MCF 10A (cell line): ENCODE results near the gene CLEC18B. TPM values are rescaled to one million over a fixed set of nuclear protein-coding genes. Genes with fewer than 3 reads are reported as not detected.
"Not testable (repeated sequence)": the region's sequence is repeated elsewhere in the genome, so short reads cannot be mapped to it uniquely, and the experiment has no call there.

Source experiments
- BruUV-seq: library from RNA; stranded (reverse); fragments of 400-500 nt; replicated peaks from 2 replicates; lab custom pipeline; 2021; lab: Mats Ljungman, UMichigan
- CTCF ChIA-PET: fragments of 300-600 bp; sonication (Branson Sonifier 250); formaldehyde crosslinking; extraction: SDS; loops from one replicate; lab custom pipeline; 2021; ENCODE audit warnings: antibody characterized with exemption, inconsistent platforms; lab: Yijun Ruan, JAX
- POLR2A ChIA-PET: fragments of 300-600, 350-650 bp; sonication (Branson Sonifier 250); formaldehyde crosslinking; extraction: SDS; loops from one replicate; lab custom pipeline; 2020; ENCODE audit warnings: antibody characterized with exemption, inconsistent platforms; lab: Yijun Ruan, JAX
- DNase-seq: peaks from one replicate; pipeline ENCODE4 v3.0.0-alpha.2; 2018; ENCODE audit not compliant: unreplicated experiment
- H3K27ac Mint-ChIP-seq: one replicate; pipeline ENCODE4 v1.8.0; 2022; ENCODE audit warnings: mild to moderate bottlenecking, low read depth, mixed read lengths; ENCODE audit not compliant: unreplicated experiment
- H3K27me3 Mint-ChIP-seq: one replicate; pipeline ENCODE4 v1.8.0; 2022; ENCODE audit warnings: mixed read lengths; ENCODE audit not compliant: insufficient read depth, unreplicated experiment
- H3K36me3 Mint-ChIP-seq: one replicate; pipeline ENCODE4 v1.8.0; 2022; ENCODE audit warnings: mild to moderate bottlenecking, moderate library complexity, mixed read lengths; ENCODE audit not compliant: insufficient read depth, unreplicated experiment
- H3K4me1 Mint-ChIP-seq: one replicate; pipeline ENCODE4 v1.8.0; 2022; ENCODE audit warnings: mixed read lengths; ENCODE audit not compliant: insufficient read depth, unreplicated experiment
- H3K4me3 Mint-ChIP-seq: one replicate; pipeline ENCODE4 v1.8.0; 2022; ENCODE audit warnings: mild to moderate bottlenecking, moderate library complexity, mixed read lengths; ENCODE audit not compliant: unreplicated experiment
- H3K9me3 Mint-ChIP-seq: one replicate; pipeline ENCODE4 v1.8.0; 2022; ENCODE audit warnings: mixed read lengths; ENCODE audit not compliant: unreplicated experiment
- CTCF ChIP-seq: fragments of 200-600 bp; IDR thresholded peaks from one replicate; pipeline ENCODE4 v1.8.0; 2022; ENCODE audit warnings: antibody characterized with exemption, mild to moderate bottlenecking; ENCODE audit not compliant: unreplicated experiment
- intact Hi-C: fragments of 100-400 bp; cut with micrococcal nuclease; formaldehyde crosslinking; loops from 2 replicates; pipeline ENCODE4 v1.14.1; 2022
- total RNA-seq: library from RNA; stranded (reverse); gene quantifications from 2 replicates; pipeline ENCODE4 v1.2.3, GENCODE V29; 2022

Gene CLEC18B
- total RNA-seq, 1 experiment from 2014 or later: 0.89 TPM

- Mint-ChIP-seq H3K27me3 (no peaks in the 10 kb centered on the region), H3K4me3 (no peak overlapping the region), H3K27ac (no peak overlapping the region), H3K9me3 (no peaks in the 10 kb centered on the region), H3K4me1 (peaks cover 11% of the 10 kb centered on the region), H3K36me3 (peaks cover 39% of the 10 kb centered on the region)
- no TSS peak for BruUV-seq
- ChIA-PET POLR2A (interaction anchor here (0.6 kb wide), 1 partner anchor 26 kb away, joined by 4 read pairs; no protein-coding TSS in a partner anchor), CTCF (interaction anchor here (0.6 kb wide), 1 partner anchor 139 kb away, joined by 6 read pairs; no protein-coding TSS in a partner anchor)
- no peak for DNase-seq
- no peak for TF ChIP-seq CTCF
- intact Hi-C loops: loop anchor here (5.0 kb wide), 1 partner anchor 175 kb away; no protein-coding TSS in a partner anchor
Observed at GRCh38 chr16:74446866-74447265, 25.6 kb upstream of the CLEC18B start.

- H3K27ac Mint-ChIP-seq, DNase-seq, POLR2A ChIA-PET, intact Hi-C loops, H3K27me3 Mint-ChIP-seq, BruUV-seq, H3K4me3 Mint-ChIP-seq, H3K4me1 Mint-ChIP-seq, H3K9me3 Mint-ChIP-seq: not testable (repeated sequence)
- CTCF ChIA-PET: interaction anchor here (0.6 kb wide), 1 partner anchor 8 kb away, joined by 3 read pairs; no protein-coding TSS in a partner anchor
- peaks cover 22% of the 10 kb centered on the region for H3K36me3 Mint-ChIP-seq
Observed at GRCh38 chr16:74443624-74444346, 22.5 kb upstream of the CLEC18B start.

- Mint-ChIP-seq H3K36me3 (peaks cover 9% of the 10 kb centered on the region), H3K9me3 (no peaks in the 10 kb centered on the region), H3K27me3 (no peaks in the 10 kb centered on the region), H3K27ac (no peak overlapping the region), H3K4me1 (no peaks in the 10 kb centered on the region), H3K4me3 (no peak overlapping the region)
- TF ChIP-seq CTCF: no peak
- ChIA-PET POLR2A (interaction anchor here (1.7 kb wide), 1 partner anchor 9 kb away, joined by 7 read pairs; no protein-coding TSS in a partner anchor), CTCF (interaction anchor here (0.6 to 0.9 kb wide), 2 partner anchors 54 to 130 kb away, joined by 3 to 5 read pairs; no protein-coding TSS in a partner anchor)
- intact Hi-C loops: no loop called here
- BruUV-seq: no TSS peak
- DNase-seq: no peak
Observed at GRCh38 chr16:74439685-74440084, 18.4 kb upstream of the CLEC18B start.

GRCh38 chr16:74438492-74438979 is 17.3 kb upstream of the CLEC18B start:
- Mint-ChIP-seq H3K27ac (no peak overlapping the region), H3K27me3 (no peaks in the 10 kb centered on the region), H3K9me3 (no peaks in the 10 kb centered on the region), H3K4me1 (no peaks in the 10 kb centered on the region), H3K4me3 (no peak overlapping the region), H3K36me3 (peaks cover 9% of the 10 kb centered on the region)
- intact Hi-C loops: no loop called here
- no peak for DNase-seq
- BruUV-seq: no TSS peak
- no peak for TF ChIP-seq CTCF
- ChIA-PET POLR2A (interaction anchor here (1.7 to 1.9 kb wide), 2 partner anchors 10 to 24 kb away, joined by 5 to 7 read pairs; no protein-coding TSS in a partner anchor), CTCF (interaction anchor here (0.6 to 1.4 kb wide), 2 partner anchors 128 to 129 kb away, joined by 3 to 5 read pairs; no protein-coding TSS in a partner anchor)
